GM19324 (cell line): ENCODE measurements around the gene SIK1.

ENCODE experiments used
- ATAC-seq: cut with Tn5 transposase; IDR thresholded peaks from one replicate; pipeline ENCODE4 v1.9.1; 2021; ENCODE audit warnings: mild to moderate bottlenecking, moderate library complexity; ENCODE audit not compliant: unreplicated experiment, low FRiP score

Gene SIK1

DNA sequence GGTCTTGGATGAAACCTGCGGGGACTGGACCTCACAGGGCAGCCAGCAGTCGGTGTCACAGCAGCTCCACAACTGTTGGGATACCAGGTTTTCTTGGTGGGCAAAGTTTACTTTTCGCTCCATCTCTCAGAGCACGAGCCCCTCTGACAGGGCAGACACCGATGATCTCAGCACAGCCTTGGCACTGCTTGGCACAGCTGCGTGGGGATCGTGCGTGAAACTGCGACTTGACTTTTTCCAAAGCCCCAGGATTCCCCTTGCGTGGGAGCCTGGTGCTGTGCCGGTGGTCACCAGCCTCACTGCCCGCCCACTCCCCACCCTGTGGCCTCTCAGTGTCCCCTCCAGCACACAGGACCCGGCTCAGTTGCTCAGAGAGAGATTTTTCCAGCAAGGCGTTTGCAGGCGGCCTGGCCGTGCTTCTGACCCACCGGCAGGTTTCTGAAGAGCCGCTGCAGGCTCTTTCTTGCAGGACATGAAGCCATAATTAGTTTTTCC is 57.3 kb downstream of the SIK1 start:
- ATAC-seq: no peak

DNA sequence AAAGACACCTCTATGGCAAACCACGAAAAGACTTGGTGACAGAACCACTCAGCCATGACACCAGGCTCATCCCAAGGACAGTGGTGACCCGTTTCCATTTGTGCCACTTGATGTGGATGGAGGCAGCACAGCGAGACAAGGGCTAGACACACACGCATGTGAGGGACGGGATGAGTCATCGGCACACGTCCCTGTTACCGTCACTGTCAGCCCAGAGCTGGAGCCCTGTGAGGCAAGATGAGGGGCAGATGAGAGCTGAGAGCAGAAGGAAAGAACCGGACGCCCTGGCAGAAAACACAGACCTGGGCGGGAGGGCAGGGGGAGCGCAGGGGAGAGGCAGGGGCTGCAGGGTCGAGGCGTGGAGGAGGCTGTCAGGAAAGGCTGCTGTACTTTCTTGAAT is 57.8 kb downstream of the SIK1 start:
- no peak for ATAC-seq

DNA sequence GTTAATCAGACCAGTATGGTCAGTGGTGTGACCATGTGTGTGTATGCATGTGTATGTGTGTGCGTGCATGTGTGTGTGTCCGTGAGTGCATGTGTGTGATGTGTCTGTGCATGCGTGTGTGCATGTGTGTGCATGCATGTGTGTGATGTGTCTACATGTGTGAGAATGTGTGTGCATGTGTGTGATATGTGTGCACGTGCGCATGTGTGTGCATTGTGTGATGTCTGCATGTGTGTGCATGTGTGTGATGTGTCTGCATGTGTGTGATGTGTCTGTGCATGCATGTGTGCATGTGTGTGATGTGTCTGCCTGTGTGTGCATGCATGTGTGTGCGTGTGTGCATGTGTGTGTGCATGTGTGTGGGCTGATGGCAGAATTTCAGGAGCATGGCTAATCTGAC is 58.2 kb downstream of the SIK1 start:
- ATAC-seq: no peak

DNA sequence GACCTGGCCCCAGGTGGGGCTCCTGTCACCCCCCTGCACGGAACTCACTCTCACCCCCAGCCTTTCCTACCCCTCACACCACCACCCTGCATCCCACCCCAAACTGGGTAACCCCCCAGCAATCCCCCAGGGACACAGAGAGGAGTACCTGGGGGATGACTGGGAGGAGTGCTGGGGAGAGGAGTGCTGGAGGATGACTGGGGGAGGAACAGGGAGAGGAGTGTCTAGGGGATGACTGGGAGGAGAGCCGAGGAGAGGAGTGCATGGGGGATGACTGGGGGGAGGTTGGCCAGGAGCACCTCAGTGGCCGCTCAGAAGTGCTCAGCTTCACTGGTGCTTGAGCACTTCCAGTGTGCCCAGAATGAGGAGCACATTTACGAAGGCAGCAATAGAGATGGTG is 59.1 kb downstream of the SIK1 start:
- no peak for ATAC-seq

DNA sequence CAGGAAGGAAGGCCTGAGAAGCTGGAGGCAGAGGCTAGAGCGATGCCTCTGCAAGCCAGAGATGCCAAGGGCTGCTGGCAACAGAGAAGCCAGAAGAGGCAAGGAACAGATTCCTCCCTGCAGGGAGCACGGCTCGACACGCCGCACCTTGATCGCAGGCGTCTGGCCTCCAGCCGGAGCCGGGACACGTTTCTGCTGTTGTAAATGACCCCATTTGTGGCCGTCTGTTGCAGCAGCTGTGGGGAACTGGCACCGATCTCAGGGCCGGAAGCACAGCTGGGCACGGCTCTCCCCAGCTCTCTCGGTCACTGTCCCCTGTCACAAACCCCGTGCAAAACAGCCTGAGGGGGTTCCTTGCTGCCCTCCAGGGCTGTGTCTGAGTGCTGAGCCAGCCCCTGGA is 59.6 kb downstream of the SIK1 start:
- no peak for ATAC-seq

DNA sequence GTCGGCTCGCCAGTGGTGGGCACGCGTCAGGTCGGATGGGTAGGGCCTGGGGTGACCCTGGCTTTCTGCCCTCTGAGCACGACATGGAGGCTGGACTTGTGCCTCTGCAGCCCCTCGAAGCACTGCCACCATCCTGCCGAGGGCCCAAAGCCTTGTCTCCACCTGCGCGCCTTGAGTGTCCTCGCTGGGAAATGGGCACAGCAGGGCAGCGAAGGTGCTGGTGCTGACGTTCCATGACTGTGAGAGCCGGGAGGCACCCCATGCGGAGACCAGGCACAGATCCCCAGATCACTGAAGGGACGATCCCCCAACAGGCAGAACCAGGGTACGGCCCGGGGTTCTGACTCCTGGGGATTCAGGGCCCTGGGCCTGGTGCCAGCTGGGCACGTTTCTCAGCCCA is 60.3 kb downstream of the SIK1 start:
- ATAC-seq: no peak

DNA sequence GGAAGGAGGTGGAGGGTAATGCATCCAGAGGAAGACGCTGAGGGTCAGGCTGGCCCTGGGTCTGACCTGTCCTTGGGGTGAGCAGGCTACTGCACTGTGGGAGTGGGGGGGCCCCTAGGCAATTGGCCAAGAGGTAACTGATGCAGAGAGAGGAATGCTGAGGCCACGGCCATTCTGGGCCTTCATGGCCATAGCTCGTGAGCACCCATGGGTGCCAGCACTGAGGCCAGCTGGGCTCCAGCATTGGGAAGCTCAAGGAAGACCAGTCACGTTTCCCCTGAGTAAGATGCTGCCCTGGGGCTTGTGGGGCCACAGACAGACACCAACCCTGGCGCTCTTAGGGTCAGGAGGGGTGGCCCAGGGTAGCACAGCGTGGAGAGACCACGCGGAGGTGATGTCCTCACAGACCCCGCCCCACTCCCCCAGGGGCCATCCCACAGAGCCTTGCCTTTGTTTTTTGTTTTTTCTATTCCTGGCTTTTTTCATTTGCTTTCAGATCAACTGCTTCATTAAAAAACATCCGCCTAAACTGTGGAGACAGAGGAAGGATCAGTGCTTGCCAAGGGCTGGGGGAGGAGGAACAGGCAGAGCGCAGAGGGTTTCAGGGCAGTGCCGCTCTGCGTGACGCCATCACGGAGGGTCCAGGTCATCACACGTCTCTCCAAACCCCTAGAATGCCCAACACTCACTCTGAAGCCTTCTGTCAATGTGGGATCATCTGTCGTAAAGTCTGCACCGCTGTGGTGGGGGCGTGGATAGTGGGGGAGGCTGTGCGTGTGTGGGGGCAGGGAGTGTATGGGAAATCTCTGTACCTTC is 61.1 kb downstream of the SIK1 start:
- ATAC-seq: no peak

DNA sequence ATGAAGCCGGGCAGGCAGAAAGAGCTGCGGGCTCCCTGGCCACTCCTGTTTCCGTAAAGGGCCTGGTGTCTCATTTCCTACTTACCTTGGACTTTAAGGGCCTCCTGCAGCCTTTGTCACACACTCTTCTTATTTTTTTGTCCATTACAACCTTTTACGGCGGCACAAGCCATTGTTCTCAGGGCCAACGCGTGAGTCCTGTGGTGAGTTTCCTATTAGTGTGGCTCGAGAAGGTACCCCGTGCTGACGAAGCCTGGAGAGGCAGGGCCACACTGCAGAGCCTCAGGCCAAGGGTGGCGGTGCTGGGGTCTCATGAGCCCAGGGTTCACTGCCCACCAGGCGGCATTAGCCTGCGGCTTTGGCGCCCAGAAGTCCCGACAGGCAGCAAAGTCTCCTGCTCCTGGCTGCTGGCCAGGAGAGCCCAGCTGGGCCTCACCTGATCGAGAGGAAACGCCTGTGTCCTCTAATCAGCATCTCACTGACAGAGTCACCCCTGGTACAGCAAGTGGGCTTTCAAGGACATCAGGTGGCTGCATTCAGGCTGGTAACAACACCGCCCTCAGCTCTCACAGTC is 62.0 kb downstream of the SIK1 start:
- no peak for ATAC-seq
